Measurements from ENCODE around the gene SLC29A4. TPM values are rescaled to one million over a fixed set of nuclear protein-coding genes. Genes with fewer than 3 reads are reported as not detected.

SLC29A4 gene
- total RNA-seq (1 to 10 TPM in 6 of 7 donors, under 1 TPM in 1; 0.33 to 2.9 (median 2.4) TPM), polyA plus RNA-seq (1 to 10 TPM in 2 of 3 donors, under 1 TPM in 1; 0.67 to 2.2 (median 1.1) TPM)
- long read RNA-seq, donor 1, full-length matches to known transcripts: 1 of 1 reads
- long read RNA-seq, donor 1, partial matches to known transcripts: 0 of 1 reads
- long read RNA-seq, donor 1, other reads (novel, unspliced or antisense): 0 of 1 reads
- long read RNA-seq, donor 2, full-length matches to known transcripts: 2 of 2 reads
- long read RNA-seq, donor 2, partial matches to known transcripts: 0 of 2 reads
- long read RNA-seq, donor 2, other reads (novel, unspliced or antisense): 0 of 2 reads

- DNase-seq: no peak
- Histone ChIP-seq H3K9me3 (no peaks in the 10 kb centered on the region), H3K4me1 (peaks cover 6 to 13% (median 6%) of the 10 kb centered on the region in 6 donors), H3K27me3 (replicated peaks in 1 of 7) (peaks cover 0 to 49% (median 17%) of the 10 kb centered on the region in 7 donors), H3K4me3 (peak within 1 kb of the TSS; percentile 13 to 64 (median 38)), H3K27ac (no peak within 1 kb of the TSS), H3K36me3 (no peaks in the 10 kb centered on the region)
- intact Hi-C loops (cut with DNase I; ENCODE audit: low total_unique reads): no loop called here
- WGBS, 5 donors: 1 to 7% (median 2%) methylated on average over 8 to 68 of the region's 69 CpGs
- TF ChIP-seq POLR2AphosphoS5 (IDR thresholded peaks at IDR 0.05): no peak
- TF ChIP-seq CTCF (IDR thresholded peaks at IDR 0.05 in 8 of 11, conservative IDR thresholded peaks at IDR 0.05 in 3 of 11): no peak
- TF ChIP-seq POLR2A (IDR thresholded peaks at IDR 0.05): no peak
Measured at GRCh38 chr7:5282543-5283316, at the start of gene SLC29A4. TSS of gene SLC29A4 (plus strand) at chr7:5282943. CDS start at chr7:5287817, 4,874 bp downstream.

GRCh38 chr7:5234852-5235831, 47.6 kb upstream of the SLC29A4 start:
- H3K36me3 ChIP-seq: peaks cover 0 to 35% (median 22%) of the 10 kb centered on the region in 6 donors
- DNase-seq: no peak
- H3K9me3 ChIP-seq: no peaks in the 10 kb centered on the region
- 56 to 61% (median 60%) methylated on average over 26 of the region's 26 CpGs for WGBS, 5 donors
- peaks cover 16 to 83% (median 59%) of the 10 kb centered on the region in 6 donors for H3K4me1 ChIP-seq
- intact Hi-C loops (cut with DNase I; ENCODE audit: low total_unique reads): no loop called here
- no peak overlapping the region for H3K27ac ChIP-seq
- no peak overlapping the region for H3K4me3 ChIP-seq
- TF ChIP-seq POLR2AphosphoS5 (IDR thresholded peaks at IDR 0.05) (no peak), POLR2A (IDR thresholded peaks at IDR 0.05) (no peak), CTCF (IDR thresholded peaks at IDR 0.05 in 8 of 11, conservative IDR thresholded peaks at IDR 0.05 in 3 of 11) (no peak)
- H3K27me3 ChIP-seq (replicated peaks in 1 of 7): peaks cover 0 to 3% (median 0%) of the 10 kb centered on the region in 7 donors

- peak; percentile 82 for DNase-seq
- Histone ChIP-seq H3K4me3 (peak overlapping the region in 1 of 8 donors; percentile 37), H3K36me3 (peaks cover 0 to 13% (median 6%) of the 10 kb centered on the region in 6 donors), H3K9me3 (no peaks in the 10 kb centered on the region), H3K27me3 (replicated peaks in 1 of 7) (peaks cover 0 to 20% (median 3%) of the 10 kb centered on the region in 7 donors), H3K27ac (peak overlapping the region in 5 of 8 donors; percentile 28 to 71 (median 56)), H3K4me1 (peaks cover 11 to 74% (median 49%) of the 10 kb centered on the region in 6 donors)
- 17 to 29% (median 25%) methylated on average over 21 of the region's 21 CpGs for WGBS, 5 donors
- intact Hi-C loops (cut with DNase I; ENCODE audit: low total_unique reads): no loop called here
- TF ChIP-seq CTCF (IDR thresholded peaks at IDR 0.05 in 8 of 11, conservative IDR thresholded peaks at IDR 0.05 in 3 of 11): no peak
- TF ChIP-seq POLR2AphosphoS5 (IDR thresholded peaks at IDR 0.05): peak; percentile 69 to 82 (median 73)
Measured at GRCh38 chr7:5237286-5237685, 45.5 kb upstream of the SLC29A4 start.

Measured in spleen (tissue), 13 donors.